T-helper 9 cell (primary cell): ENCODE measurements around the gene CRIP3.

Source experiments
- DNase-seq: peaks from one replicate; pipeline ENCODE4 v3.0.0-alpha.2; 2020

The CRIP3 gene

DNA sequence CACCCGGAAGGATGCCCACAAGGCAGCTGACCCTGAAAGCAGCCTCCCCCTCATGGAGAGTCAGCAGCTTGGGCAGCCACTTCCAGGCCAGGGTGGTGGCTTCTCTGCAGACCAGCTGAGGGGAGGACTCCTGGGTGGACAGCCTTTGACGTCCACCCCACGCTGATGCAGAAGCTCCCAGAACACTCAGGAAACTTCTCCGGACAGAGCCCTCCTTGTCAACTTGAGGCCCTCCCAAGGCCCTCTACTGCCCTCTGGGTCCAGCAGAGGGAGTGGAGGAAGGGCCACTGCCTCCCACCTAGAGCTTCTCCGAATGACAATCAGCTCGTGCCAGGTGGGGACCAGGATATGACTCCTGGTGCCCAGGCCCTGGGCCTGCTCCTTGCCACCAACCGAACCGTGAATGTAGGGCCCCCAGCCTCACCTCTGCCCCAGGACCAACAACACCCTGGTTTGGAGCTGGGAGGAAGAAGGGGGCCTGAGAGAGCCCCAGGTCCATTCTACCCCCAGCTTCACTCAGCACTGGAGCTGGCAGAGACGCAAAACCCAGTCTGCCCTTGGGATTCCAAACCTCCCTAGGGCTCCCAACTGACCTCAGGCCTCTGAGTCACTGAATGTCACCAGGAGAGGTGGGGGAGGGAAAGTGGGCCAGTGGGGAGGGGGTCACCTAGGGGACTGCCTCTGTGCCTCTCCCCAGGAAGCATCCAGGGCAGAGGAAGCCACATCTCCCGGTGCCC, 21.5 kb downstream of the CRIP3 start:
- no peak for DNase-seq

- DNase-seq = no peak
Observed at GRCh38 chr6:43286456-43286979, 22.1 kb downstream of the CRIP3 start.

DNA sequence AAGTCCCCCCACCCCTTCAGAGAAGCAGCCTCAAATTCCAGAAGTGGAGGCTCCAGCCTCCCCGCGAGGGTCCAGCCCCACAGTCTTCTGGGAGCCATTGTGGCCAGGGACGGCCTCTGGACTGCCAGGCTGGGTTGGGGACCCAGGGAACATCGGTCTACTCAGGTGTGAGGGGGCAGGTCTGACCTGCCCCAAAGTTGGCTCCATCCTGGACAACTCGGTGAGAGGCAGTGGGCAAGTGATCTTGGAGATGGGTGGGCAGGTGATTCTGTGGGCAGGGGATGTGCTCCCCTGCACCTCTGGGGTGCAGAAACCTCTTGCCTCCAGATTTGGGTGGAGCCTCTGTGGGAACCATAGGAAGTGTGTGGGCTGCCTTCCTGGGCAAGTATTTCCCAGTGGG, 22.8 kb downstream of the CRIP3 start:
- DNase-seq = no peak

GRCh38 chr6:43284991-43285781, 23.4 kb downstream of the CRIP3 start:
- DNase-seq = no peak

GRCh38 chr6:43283905-43284304, 24.7 kb downstream of the CRIP3 start:
- no peak for DNase-seq

DNA sequence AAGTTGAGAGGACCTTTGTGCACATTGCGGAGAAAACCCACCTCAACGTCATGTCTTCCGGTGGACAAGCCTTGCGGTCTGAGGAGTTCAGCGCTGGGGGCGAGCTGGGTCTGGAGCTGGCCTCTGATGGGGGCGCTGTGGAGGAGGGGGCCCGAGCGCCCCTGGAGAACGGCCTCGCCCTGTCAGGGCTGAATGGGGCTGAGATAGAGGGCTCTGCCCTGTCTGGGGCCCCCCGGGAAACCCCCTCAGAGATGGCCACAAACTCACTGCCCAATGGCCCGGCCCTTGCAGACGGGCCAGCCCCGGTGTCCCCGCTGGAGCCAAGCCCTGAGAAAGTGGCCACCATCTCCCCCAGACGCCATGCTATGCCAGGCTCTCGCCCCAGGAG, 25.1 kb downstream of the CRIP3 start:
- no peak for DNase-seq

DNA sequence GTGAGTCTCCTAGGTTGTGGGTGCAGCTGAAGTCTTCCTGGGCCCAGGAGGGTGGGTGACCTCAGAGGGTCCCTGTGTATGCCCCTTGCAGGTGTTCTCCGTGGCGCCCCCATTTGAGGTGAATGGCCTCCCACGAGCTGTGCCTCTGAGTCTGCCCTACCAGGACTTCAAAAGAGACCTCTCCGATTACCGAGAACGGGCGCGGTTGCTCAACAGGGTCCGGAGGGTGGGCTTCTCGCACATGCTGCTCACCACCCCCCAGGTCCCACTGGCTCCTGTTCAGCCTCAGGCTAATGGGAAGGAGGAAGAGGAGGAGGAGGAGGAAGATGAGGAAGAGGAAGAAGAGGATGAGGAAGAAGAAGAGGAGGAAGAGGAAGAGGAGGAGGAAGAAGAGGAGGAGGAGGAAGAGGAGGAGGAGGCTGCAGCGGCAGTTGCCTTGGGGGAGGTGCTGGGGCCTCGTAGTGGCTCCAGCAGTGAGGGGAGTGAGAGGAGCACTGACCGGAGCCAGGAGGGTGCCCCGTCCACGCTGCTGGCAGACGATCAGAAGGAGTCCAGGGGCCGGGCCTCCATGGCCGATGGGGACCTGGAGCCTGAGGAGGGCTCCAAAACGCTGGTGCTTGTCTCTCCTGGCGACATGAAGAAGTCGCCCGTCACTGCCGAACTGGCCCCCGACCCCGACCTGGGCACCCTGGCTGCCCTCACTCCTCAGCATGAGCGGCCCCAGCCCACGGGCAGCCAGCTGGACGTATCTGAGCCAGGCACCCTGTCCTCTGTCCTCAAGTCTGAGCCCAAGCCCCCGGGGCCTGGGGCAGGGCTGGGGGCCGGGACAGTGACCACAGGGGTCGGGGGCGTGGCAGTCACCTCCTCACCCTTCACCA, 25.8 kb downstream of the CRIP3 start:
- DNase-seq = no peak

DNA sequence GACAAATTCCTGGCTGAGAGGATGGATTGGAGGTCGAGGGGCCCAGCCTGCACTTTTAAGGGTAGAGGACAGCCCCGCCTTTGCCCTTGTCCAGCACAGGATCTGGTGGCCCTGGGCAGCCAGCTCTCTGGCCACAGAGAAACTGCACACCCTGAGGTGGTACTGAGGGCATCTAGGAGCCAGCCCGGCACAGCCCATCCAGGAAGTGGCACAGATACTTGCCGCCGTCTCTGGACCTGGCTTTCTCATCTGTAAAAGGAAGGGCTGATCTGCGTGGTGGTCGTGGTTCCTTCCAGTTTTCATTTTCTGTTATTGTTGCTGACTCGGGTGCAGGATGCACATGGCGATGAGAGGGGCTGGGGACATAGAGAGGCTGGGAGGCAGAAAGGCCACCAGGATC, 26.6 kb downstream of the CRIP3 start:
- DNase-seq = no peak

DNA sequence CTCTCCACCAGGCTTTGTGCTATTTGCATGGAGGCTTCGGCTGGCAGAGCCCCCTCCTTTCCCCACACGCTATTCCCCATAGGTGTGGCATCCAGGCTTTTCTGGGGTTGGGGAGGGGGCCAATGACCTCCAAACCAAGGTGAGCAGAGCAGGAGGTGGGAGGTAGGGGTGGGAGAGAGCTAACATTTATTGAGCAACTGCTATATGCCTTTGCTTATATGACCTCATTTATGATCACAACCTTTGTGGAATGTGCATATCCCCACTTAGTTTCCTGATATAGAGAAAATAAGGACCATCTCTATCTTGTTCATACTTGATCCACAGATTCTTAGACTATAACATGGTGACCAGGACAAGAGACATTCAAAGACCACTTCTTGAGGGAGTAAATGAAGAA, 28.4 kb downstream of the CRIP3 start:
- DNase-seq = no peak

DNA sequence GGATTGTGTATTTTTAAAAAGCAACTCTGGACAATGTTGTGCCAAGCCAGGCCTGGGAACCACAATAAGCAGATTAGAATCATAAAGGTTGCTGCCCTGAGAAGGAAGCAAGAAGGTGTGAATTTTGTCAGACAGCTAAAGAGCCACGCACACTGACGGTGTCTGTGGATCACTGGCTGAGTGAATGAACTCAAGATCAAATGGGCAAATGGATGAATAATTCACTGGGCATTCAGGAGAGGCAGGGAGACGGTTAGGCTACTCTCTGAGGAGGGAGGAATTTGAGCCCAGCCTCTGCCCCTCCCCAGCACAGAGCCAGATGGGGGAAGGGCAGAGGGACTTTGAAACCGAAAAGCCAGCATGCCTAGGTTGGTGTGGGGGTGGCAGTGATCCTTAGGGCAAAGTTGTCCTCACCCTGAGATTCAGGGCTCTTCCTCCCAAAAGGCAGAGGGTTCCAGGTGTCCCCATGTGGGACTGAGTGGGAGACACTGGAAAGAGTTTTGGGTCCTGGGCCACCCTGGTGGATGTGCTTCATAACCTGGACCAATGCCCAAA, 30.0 kb downstream of the CRIP3 start:
- DNase-seq = no peak

DNA sequence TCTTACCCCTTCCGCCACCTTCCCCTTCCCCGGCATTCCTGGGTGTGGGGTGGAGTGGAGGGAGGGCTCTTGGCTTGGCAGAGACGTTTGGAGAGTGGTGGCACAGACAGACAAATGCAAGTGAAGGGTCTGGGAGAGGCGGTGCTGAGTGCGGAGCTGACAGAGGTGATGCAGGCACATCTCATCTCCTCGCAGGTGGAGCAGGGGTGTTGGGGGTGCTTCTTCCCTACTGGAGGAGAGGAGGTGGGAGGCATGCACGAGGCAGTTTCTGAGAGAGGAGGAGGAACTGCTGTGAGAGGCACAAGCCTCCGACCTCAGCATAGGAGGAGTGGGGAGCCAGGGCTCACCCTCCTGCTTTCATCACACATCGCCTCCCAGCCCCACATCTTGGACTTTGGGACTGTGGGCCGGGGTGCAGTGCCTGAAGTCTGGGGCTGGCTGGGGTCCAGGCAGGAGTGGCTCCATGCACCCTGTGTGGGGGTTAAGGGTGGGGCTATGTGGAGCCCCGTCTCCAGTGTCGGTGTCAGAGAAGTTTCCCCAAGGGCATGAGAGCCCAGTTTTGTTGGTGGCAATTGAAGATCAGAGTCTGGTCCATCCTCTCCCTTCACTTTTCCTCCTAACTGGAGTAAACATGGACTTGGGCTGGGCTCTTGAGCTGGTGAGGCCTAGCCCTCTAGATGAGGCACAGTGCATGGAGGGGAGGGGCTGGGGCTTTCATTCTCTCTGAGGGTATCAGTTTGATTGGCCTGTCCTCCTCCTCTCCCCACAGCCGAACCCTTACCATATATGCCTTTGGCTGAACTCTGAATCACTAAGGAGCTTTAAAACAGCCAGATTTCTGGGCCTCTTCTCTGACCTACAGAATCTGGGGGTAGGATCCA, 30.7 kb downstream of the CRIP3 start:
- DNase-seq = no peak

DNA sequence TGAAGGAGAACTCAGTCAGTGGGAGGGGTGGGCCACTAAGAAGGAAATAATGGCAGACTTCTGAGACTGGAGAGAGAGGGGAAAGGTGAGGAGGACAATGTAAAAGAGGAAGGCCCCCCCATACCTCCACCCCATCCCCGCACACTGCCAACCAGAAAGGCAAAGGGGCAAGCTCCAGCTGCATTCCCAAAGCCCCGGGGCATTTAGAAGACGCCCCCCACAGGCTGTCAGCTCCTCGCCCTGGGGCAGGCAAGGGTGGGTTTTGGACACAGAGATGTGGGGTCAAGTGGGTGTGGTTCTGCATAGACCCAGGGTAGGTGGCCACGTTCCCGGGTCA, 31.4 kb downstream of the CRIP3 start:
- no peak for DNase-seq

DNA sequence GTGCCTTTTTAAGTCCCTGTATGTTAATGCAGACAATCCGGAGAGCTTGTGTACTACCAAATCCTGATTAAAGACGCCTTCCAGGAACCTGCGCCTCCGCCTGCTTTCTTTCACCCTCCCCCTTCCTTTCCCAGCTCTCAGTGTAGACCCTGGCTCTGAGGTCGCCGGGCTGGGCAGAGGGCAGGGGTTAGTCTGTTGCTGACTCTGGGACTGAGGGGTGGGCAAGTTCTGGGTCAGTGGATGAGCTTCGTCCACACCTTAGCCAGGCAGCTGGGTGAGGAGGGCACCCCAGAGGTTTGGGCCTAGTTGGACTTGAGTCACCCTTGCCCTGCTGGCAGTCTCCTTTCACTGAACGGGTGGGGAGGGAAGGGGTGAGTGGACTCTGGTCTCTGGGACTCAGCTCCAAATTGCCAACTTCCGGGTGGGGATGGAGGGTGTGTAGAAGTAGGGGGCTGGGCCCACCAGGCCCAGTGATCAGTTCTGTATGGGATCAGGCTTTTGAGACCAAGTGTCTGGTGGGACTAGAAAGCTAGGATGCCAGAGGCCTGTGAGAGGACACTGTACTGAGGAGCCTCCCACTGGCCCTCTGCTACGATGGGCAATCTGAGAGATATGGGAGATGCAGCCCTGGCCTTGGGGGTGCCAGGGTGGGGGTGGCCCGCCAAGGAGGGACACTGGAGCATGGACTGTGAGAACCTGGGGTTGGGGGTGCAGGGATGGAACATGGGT, 31.9 kb downstream of the CRIP3 start:
- no peak for DNase-seq

- DNase-seq = peak; percentile 25
Observed at GRCh38 chr6:43275801-43276576, 32.6 kb downstream of the CRIP3 start.

GRCh38 chr6:43274916-43275597, 33.6 kb downstream of the CRIP3 start:
- peak; percentile 32 for DNase-seq

DNA sequence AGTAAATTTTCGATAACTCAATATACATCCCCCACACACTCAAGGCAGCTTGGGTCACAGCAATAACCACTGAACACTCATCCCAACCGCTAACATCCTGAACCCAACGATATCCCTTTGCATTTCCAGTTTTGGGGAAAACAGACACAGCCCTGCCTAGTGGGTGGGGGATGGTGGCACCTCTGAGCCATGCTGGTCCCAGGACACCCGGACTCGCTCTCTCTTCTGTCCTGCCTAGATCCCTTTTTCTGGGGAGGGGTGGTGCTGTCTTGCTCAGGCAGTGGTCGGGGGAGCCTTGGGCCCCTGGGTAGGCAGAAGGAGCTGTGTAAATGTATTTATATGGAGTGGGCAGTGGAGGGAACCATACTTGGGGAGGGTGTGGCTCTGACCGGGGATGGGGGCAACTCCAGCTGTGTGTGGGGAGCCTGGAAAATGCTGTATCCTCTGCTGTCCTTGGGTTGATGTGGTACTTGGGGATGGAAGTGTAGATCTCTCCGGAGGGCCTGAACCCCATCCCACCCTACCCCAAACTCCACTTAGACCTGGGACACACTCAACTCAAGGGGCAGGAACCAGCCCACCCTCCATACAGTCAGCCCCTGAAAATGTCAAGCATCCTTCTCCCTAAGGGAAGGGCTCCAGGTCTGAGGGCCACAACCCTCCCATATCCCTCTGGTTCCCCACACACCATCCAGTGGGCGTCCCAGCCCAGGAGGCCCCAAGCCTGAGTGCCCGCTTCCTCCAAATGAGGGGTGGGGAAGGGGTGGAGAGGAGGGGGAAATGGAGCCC, 34.3 kb downstream of the CRIP3 start:
- DNase-seq = no peak

GRCh38 chr6:43273707-43274106, 34.9 kb downstream of the CRIP3 start:
- no peak for DNase-seq

- no peak for DNase-seq
Observed at GRCh38 chr6:43271944-43272343, 36.7 kb downstream of the CRIP3 start.
